T47D (cell line): ENCODE measurements around the gene LRRC51.

ENCODE experiments used
- DNase-seq, 2 experiments: peaks; one replicate each; pipeline versions ENCODE4 v3.0.0 to v3.0.0-alpha.2; 2011 to 2012; ENCODE audit warnings: low read depth in 1 of 2, low spot score in 1 of 2
- JUND ChIP-seq: IDR thresholded peaks from 2 replicates; pipeline ENCODE4 v1.6.1; 2012; ENCODE audit warnings: low read depth
- in situ Hi-C: cut with HindIII; loops from 2 replicates; pipeline ENCODE4 v1.10.0; 2016; ENCODE audit warnings: low sequenced_read_pairs, low pct_unique_long_range_greater_than_20kb

Gene LRRC51

DNA sequence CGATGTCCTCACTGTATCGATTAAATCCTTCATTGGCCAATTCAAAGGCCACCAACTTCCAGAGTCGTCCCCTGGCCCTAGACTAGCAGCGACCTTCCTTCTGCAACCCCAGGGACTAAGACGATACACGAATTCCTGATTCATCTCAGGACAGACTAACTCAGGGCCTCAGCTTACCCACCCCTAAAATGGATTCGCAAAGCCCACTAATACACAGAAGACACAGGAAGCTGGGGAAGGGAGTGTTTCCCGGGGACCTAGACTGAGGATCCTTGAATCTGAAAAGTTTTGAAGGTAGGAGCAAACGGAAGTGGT is 21.9 kb downstream of the LRRC51 start:
- in situ Hi-C loops = no loop called here
- DNase-seq = no peak
- no peak for TF ChIP-seq JUND

GRCh38 chr11:72102946-72103753 is 22.5 kb downstream of the LRRC51 start, which contains the start of gene LAMTOR1:
Gene LAMTOR1 (minus strand): TSS chr11:72103297. CDS start chr11:72103224, 73 bp downstream.
- no peak for TF ChIP-seq JUND
- peak; percentile 88 to 100 for DNase-seq
- in situ Hi-C loops = no loop called here

- no peak for DNase-seq
- in situ Hi-C loops = no loop called here
- TF ChIP-seq JUND = no peak
Observed at GRCh38 chr11:72103754-72104167, 23.1 kb downstream of the LRRC51 start.

DNA sequence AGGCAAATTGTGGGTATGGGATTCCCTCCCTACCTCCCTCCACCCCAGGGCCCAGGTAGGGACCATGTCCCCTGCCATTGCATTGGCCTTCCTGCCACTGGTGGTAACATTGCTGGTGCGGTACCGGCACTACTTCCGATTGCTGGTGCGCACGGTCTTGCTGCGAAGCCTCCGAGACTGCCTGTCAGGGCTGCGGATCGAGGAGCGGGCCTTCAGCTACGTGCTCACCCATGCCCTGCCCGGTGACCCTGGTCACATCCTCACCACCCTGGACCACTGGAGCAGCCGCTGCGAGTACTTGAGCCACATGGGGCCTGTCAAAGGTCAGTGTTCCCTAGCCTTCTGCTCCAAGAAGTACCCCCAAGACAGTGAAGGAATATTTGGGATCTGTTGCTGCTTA is 25.2 kb downstream of the LRRC51 start, which contains the start of gene TOMT:
Gene TOMT (plus strand): TSS at position 37 of the 400 bp plus-strand sequence. CDS start 28 bp downstream, at position 65.
- TF ChIP-seq JUND = no peak
- in situ Hi-C loops = no loop called here
- DNase-seq = no peak

DNA sequence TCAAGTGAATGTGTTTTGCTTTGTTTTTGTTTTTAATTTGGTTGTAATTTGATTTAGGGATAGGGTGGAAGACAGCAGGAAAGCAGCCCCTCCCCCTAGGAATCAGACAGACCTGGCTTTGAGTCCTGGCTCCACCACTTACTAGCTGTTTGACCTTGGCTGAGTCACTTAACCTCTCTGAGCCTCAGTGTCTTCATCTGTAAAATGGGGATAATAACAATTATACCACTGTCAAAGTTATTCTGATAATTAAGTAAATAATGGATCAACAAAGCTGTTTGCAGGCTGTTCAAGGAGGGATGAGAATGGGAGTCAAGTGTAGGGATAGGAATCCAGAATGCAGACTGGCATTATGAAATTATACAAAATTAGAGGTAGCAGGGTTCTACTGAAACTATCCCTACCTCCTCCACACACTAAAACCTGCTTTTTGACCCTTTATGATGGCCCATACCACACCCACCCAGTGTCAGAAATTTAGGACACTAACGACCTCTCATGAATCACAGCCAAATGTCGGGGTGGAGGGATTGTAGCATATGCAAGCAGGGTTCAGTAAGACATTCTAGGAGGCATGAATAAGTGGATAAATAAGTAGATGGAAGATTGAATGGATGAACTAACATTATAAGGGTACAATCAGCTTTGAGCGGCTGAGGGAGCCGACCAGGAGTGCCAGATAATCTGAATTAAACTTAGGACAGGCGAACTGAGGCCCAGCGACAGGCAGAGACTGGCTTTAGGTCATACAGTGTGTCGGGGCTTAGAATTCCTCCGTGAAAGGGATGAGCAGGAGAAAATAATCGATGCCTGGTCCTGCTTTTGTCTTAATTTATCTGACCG is 30.9 kb downstream of the LRRC51 start:
- DNase-seq = no peak
- in situ Hi-C loops = no loop called here
- TF ChIP-seq JUND = no peak

DNA sequence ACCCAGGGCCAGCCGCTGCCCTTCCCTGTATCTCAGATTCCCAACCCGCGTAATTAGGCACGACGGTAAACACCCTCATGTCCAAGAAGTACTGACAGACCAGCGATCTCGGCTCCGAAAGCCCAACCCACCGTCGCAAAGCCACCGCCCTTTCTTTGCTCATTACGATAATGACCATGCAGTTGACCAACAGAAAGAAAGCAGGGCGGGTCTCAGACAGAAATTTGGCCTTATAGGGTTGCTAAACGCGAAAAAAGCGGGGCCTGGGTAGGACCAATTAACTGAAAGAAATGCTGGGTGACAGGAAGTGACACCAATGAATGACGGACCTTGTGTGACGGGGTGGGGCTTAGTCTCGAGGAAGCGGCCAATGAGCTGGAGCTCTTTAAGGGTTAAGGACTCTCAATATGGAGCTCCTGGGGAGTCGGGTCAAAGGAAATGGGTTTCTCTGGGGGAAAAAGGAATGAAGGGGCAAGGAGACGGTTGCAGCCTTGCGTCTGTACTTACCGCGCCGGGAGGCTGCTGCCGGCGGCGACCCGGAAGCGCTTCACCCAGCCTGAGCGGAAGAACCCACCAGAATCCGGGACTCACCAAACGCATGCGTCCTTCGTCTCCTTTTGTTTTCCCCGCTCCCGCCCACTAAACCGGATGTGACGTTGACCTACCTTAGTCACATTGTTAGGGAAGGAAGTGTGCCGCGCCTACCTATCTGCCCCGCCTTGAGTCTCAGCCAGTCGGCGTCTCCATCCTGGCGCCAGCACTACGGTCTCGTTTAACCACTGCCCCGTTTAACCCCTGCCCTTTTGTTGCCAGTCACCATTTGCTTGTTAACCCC is 31.7 kb downstream of the LRRC51 start, which contains the start of gene ANAPC15:
Gene ANAPC15 (minus strand): TSS at position 553 of the 835 bp plus-strand sequence. CDS start 1,419 bp downstream, outside the sequence.
- DNase-seq = peak; percentile 74 to 100
- TF ChIP-seq JUND = no peak
- in situ Hi-C loops = no loop called here

GRCh38 chr11:72112978-72113808 is 32.5 kb downstream of the LRRC51 start:
- DNase-seq = no peak
- TF ChIP-seq JUND = no peak
- in situ Hi-C loops = no loop called here

- TF ChIP-seq JUND = no peak
- DNase-seq = no peak
- in situ Hi-C loops = no loop called here
Observed at GRCh38 chr11:72114570-72114969, 33.9 kb downstream of the LRRC51 start.

GRCh38 chr11:72116019-72116755 is 35.5 kb downstream of the LRRC51 start:
- no peak for TF ChIP-seq JUND
- in situ Hi-C loops = no loop called here
- no peak for DNase-seq

GRCh38 chr11:72119198-72119597 is 38.5 kb downstream of the LRRC51 start:
- DNase-seq = no peak
- TF ChIP-seq JUND = no peak
- in situ Hi-C loops = no loop called here

- in situ Hi-C loops = no loop called here
- TF ChIP-seq JUND = no peak
Observed at GRCh38 chr11:72120930-72121329, 40.3 kb downstream of the LRRC51 start.

More at GRCh38 chr11:72120930-72121329, 40.3 kb downstream of the LRRC51 start:
- no peak for DNase-seq
